Activated CD8-positive, alpha-beta memory T cell treated with anti-CD3 and anti-CD28 coated beads for 1 hour (primary cell): ENCODE results near the gene MLN.
A peak's percentile ranks its signal among the peaks of the same experiment; 100 is the strongest.

Experiments
- DNase-seq, 2 donors: peaks; one replicate each; pipeline ENCODE4 v3.0.0-alpha.2; 2020; ENCODE audit warnings: low read depth in 1 of 2; ENCODE audit errors: extremely low read depth in 1 of 2

MLN gene

DNA sequence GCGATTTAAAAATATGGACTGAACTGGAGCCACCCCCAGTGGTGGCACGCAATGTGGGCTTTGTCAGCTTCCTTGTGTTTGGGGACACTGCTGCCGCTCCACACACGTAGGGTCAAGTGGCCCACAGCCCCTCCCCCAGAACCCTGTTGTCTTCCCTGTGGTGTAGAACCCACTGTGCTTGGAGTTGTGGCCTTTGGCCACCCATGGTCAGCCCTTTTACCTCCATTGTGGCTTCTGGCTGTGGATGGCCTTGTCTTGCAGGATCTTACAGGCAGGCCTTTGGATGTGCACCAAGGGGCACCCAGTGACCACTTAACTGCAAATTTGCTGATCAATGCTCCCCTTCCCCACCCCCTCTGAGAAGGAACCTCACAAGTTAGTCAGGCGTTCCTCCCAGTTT, 12.9 kb downstream of the MLN start:
- no peak for DNase-seq

DNA sequence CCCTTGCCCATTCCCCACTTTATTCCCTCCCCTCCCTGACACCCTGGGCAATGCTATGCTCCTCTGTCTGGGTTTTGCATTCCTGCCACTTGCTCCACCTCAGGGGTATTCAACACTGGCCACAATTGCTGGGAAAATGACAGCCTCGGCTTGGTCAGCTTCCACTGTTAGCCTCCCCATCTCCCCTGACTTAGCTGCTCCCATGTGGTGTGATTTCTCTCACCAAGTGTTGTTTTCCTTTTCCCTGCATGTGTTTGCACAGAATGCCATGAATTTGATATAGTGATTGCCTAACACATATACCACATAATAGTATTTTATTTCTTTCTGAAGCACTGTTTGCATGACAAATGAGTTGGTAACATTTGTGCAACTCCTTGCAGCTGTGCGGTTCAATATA, 13.4 kb downstream of the MLN start:
- no peak for DNase-seq

GRCh38 chr6:33789550-33789895, 14.3 kb downstream of the MLN start:
- DNase-seq: no peak

- peak; percentile 76 to 89 for DNase-seq
Measured at GRCh38 chr6:33788694-33789549, 14.9 kb downstream of the MLN start, which contains the start of gene LEMD2. TSS of gene LEMD2 (minus strand) at chr6:33789130. CDS start at chr6:33789116, 14 bp downstream.

- peak in 1 of 2 donors; percentile 35 for DNase-seq
Measured at GRCh38 chr6:33787954-33788693, 15.7 kb downstream of the MLN start.

GRCh38 chr6:33787346-33787953, 16.4 kb downstream of the MLN start:
- DNase-seq: no peak

DNA sequence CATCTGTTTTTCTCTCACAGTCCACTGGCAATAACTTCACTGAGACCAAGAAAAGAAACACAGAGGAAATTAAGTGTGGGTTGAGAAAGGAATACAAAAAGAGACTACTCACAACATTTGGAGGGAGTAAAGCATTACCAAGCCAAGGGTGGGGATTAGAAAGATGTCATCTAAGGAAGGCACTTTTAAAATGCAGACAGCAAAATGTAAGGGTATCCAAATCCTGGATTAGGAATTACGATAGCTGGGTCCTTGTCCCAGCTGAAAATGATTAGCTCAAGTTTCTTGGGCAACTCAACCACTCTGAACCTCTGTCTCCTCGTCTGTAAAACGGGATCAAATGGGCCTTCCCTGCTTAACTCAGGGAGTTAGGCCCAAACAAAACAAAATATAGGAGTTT, 17.1 kb downstream of the MLN start:
- no peak for DNase-seq

DNA sequence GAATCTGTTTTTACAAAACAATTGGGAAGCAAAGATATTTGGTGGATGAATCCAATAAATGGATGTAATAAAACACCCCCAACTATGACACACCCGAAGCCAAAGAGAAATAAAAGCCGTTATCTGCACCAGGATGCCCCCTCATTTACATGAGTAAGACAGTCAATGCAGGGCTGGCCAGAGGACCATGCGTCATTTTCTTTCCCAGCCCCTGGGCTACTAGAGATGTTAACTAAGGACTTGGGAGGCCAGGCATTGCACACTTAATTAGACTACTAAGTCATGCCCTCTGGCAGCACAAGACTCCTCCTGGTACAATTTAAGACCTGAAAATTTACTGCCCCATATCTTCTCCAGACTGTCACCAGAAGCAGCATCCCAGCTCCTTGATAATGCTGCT, 18.0 kb downstream of the MLN start:
- no peak for DNase-seq

DNA sequence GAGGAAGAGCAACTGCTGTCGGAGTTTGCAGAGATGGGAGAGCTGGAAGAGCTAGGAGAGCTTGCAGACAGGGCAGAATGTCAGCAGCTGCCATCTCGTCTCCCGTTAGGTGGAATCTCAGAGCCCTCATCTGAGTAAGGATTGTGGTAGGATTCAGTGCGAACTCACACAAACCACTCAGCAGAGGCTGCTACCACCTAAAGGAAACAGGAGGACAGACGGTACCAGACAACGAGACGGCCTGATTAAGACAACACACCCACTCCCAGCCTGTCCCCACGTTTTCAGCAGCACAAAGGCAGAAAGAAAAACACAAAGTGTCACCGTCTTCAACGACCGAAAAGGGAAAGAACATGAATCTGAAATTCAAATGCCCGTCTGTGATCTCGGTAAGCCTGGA, 19.0 kb downstream of the MLN start:
- DNase-seq: no peak

DNA sequence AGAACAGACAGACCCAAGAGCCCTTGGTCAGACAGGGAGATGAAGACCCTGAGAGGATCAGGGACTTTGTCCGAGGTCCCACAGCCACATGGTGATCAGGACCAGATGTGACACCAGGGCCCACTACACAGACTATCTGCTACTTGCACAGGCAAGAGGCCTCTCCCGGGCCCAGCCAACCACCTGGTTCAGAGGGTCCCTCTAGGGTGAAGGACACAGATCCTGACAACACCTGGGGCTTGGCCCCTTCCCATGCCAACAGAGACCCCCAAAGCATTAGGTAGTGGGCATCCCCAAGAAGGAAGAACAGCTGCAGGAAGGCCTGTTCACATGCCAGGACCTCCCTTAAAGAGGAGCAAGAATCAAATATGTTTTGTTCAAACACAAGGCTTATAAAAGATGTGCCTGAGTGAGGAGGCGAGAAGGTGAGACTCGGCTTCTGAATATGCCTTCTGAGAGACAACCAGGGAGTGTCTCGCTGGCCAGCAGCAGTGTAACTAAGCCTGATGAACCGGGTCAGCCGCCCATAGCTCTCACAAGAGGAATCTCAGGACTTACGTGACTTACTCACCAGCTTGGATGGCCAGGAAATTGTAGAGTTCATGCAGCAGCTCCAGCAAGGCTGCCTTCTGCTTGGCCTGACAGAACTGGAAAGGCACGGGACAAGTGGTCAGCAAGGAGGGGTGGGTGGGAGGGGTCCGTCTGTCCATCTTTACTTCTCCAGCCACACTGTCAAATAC, 19.9 kb downstream of the MLN start:
- DNase-seq: no peak

DNA sequence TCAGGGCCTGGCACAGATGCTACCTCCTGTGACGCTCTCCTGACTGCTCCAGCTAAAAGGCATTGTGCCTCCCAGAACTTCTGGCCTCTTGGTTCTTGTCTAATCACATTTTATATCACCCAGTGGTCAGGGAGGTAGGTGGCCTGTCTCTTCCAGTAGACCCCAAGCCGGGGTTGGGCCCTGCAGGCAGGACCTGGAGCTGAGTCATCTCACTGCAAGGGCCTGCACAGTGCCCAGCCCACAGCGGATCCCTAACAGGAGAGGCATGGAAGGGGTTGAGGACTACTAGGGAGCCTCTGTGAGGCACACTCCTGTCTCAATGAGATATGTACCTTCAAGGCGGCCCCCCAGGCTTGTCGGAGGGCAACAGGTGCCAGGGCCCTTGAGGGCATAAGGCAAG, 21.2 kb downstream of the MLN start:
- DNase-seq: no peak

DNA sequence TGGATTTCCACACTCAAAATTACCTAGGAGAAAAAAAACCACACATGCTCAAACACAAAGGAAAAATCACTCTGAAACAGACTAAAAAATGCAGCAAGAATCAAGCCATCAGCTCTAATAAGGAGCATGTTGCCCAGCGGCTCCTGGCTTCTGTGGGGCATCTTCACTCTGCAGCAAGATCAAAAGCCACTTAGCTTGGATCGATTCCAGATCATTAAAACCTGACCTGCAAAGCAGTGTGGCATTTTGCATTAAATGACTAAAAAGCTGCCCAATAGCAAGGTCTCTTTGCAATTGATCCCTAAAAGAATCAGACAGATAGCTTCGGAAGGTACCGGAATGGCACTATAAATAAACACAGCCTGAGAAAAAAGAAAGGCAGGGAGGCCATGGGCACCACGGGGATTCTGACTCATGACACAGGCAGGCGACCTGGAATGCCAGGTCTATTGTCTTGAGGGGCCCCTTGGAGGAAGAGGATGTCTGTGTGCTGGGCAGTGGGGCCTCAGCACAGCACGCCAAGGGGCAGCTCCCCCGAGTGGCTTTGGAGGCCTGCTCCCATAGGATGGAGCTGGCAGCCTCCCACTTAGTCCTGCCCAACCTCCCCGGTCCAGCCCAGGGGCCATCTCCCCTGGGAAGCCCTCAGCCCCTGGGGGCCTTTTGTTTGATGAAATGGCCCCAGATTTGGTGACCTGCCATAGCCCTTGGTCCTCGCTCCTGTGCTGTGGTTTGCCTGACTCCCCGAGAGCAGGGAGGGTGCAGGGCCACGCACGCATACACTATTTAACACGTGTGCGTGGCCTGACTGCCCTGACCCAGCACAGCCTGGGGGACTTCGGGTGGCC, 22.4 kb downstream of the MLN start:
- DNase-seq: no peak

- DNase-seq: no peak
Measured at GRCh38 chr6:33779895-33780294, 23.9 kb downstream of the MLN start.

GRCh38 chr6:33779290-33779689, 24.5 kb downstream of the MLN start:
- no peak for DNase-seq

DNA sequence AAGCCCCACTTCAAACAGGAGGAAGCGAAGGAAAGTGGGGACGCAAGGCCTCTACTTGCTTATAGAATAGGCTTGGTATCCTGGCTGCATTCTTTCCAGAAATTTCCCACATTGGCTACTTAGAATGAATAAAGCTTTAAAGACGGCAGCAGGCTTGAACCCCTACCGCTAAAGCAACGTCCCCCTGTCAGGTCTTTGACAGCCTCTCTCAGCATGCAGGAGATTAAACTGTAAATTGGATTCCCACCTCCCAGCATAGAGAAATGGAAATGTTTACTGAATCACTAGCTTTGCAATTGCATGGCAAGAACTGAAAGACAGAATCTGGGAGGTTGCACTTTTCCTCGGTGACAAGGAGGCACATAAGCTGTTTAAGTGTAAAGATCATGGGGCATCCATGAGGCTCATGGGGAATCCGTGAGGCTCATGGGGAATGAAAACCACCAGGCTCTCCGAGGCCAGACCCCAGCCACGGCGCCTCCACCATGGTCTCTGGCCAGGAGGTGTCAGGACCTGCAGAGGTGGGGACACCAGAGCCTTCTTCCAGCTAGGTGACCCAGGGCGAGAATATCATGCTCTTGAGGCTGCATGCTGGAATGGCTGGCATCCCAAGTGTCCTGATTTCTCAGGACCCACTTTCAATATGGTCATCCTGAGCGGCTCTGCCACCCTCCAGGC, 25.2 kb downstream of the MLN start:
- DNase-seq: no peak

DNA sequence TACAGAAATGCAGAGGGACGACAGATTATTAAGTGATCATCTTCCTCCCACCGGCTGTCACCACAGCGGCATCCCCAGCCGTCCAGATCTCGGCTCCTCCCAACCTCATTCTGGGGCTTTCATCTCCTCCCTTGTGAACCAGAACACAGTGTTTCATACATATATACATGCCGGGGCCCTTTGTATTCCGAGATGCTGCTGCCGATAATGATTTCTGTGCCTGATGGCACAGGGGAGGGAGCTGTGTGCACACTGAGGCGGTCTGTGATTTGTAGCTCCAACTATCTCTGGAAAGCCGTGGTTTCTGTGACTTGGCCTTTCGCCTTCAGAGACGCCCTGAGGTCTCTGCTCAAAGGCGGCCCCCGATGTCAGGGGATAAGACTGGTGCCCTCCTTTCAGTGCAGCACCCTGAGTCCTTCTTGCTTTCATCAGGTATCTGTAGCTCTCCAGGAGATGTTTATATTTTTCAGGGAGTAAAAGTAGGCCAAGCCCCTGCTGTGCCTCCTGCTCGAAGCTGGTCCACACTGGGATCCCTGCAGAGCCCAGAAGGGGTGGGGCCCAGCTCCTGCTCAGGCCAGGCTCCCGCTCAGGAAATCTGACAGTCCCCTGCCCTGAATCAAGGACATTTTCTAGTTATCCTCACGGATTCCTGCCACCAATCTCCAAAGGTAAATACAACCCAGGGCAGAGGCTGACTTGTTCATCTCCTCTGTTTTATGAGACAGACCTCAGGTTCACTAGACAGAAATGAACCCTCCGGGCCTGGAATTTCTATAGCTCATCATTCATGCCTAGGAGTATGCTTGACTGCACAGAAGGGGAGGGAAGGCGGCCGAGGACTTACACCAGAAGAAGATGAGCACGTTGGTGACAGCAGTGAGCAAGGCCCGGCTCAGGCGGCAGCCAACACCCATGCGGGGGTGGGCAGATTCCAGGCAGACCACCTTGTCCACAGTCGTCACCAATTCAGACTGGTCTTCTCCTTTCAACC, 26.1 kb downstream of the MLN start:
- DNase-seq: no peak

DNA sequence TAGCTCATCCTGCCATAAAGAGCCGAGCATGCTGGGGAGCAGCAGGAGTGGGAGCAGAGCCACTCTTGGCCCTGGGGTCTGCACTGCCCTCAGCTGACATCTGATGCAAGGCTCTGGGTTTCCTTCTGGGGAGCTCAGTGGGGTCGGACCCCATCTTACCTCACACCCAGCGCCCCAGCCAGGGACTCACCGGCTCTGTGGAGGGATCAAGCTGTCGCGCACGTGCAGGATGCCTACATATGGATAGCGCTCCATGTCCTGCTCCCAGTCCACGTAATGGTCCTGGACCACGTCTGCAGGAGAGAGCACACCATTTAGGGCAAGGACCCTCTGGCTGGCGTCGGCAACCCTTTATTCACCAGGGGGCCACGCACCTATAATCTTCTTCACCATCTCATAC, 27.0 kb downstream of the MLN start:
- DNase-seq: no peak

DNA sequence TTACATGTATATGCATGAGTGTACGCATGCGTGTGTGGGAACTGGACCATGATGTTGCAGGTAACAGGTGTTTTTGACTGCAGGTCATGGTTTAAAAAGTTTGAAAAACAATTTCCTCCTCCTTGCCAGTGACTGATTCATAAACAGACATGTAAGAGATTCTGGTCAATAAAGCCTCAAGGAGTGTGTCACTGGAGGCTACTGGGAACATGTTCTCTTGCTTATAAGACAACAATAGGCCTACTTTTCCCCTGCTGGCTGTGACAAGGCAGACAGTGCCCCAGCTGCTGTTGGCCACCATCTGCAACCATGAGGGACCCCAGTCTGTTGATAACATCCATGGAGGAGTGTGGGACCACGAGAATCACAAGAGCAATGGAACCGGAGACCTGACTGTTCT, 27.6 kb downstream of the MLN start:
- no peak for DNase-seq

DNA sequence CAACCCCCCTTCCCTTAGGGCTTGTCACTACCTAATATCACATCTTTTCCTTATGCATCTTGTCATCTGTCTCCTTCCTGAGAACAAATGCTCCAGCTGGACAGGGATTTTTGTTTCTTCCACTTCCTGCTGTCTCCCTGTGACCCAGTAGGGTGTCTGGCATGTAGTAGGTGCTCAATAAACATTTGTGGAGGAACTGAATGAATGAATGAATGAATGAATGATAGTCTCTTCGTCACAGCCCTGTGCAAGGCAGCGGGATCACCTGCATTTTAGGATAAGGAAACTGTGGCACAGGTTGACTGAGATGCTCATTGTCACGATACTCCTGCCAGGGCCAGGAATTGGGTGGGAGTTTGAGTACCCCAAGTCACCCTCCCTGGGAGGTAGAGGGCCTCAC, 29.0 kb downstream of the MLN start:
- DNase-seq: no peak
